Smooth muscle cell (in vitro differentiated cells): ENCODE measurements around the gene RAB3B. TPM values are rescaled to one million over a fixed set of nuclear protein-coding genes. Genes with fewer than 3 reads are reported as not detected.

Experiments
- DNase-seq: peaks from one replicate; lab custom pipeline; 2025; ENCODE audit not compliant: unreplicated experiment; lab: John Stamatoyannopoulos, UW
- H2AFZ ChIP-seq: fragments of 200-600 bp; sonication (generic); 2 replicates; pipeline ENCODE4 v1.6.0; 2016; ENCODE audit warnings: antibody characterized with exemption, low read depth, mild to moderate bottlenecking
- H3F3A ChIP-seq: fragments of 200-600 bp; sonication (generic); 2 replicates; pipeline ENCODE4 v1.6.0; 2017; ENCODE audit warnings: antibody characterized with exemption, low read depth
- H3K27ac ChIP-seq: fragments of 200-600 bp; sonication (generic); 2 replicates; pipeline ENCODE4 v1.5.1; 2016; ENCODE audit warnings: low read depth, mild to moderate bottlenecking
- H3K27me3 ChIP-seq: fragments of 200-600 bp; sonication (generic); 2 replicates; pipeline ENCODE4 v1.6.1; 2016; ENCODE audit warnings: low read depth, mild to moderate bottlenecking
- H3K36me3 ChIP-seq: fragments of 200-600 bp; sonication (generic); 2 replicates; pipeline ENCODE4 v1.5.1; 2016; ENCODE audit warnings: low read depth
- H3K4me1 ChIP-seq: fragments of 200-600 bp; sonication (generic); 2 replicates; pipeline ENCODE4 v1.5.1; 2016; ENCODE audit warnings: low read depth
- H3K4me2 ChIP-seq: fragments of 200-600 bp; sonication (generic); 2 replicates; pipeline ENCODE4 v1.6.0; 2016; ENCODE audit warnings: mild to moderate bottlenecking
- H3K4me3 ChIP-seq: fragments of 200-600 bp; sonication (generic); 2 replicates; pipeline ENCODE4 v1.5.1; 2016; ENCODE audit warnings: mild to moderate bottlenecking
- H3K79me2 ChIP-seq: fragments of 200-600 bp; sonication (generic); 2 replicates; pipeline ENCODE4 v1.6.0; 2016; ENCODE audit warnings: low read depth, mild to moderate bottlenecking
- H3K9ac ChIP-seq: fragments of 200-600 bp; sonication (generic); 2 replicates; pipeline ENCODE4 v1.6.0; 2016; ENCODE audit warnings: low read depth
- H3K9me3 ChIP-seq: fragments of 200-600 bp; sonication (generic); replicated peaks from 2 replicates; pipeline ENCODE4 v1.5.1; 2016; ENCODE audit warnings: low read depth
- H4K20me1 ChIP-seq: fragments of 200-600 bp; sonication (generic); 2 replicates; pipeline ENCODE4 v1.6.0; 2016; ENCODE audit warnings: low read depth
- CTCF ChIP-seq: fragments of 200-600 bp; sonication (generic); IDR thresholded peaks from 2 replicates; pipeline ENCODE4 v1.5.1; 2017; ENCODE audit warnings: borderline replicate concordance, mild to moderate bottlenecking, antibody characterized with exemption; ENCODE audit not compliant: insufficient read depth, poor library complexity, severe bottlenecking
- WGBS: methylation state at CpG from one replicate; pipeline ENCODE4 v1.1.7; 2016; ENCODE audit warnings: low lambda C conversion rate; 5-methylcytosine and 5-hydroxymethylcytosine counted together
- polyA plus RNA-seq: library from polyadenylated mRNA; unstranded; fragments of >200 nt; fragmentation: Nextera tagmentation; extraction: Ambion mirVana; gene quantifications from 2 replicates; pipeline ENCODE4 v1.2.1, GENCODE V29; 2016
- total RNA-seq: library from RNA; depleted of rRNA; stranded (reverse); fragments of >200 nt; gene quantifications from 2 replicates; pipeline ENCODE4 v1.2.3, GENCODE V29; 2014

The RAB3B gene
- total and polyA plus RNA-seq, 2 experiments from 2014 or later: 3.5 to 9.3 TPM

GRCh38 chr1:51920130-51920529 lies 70.4 kb downstream of the RAB3B start:
- no peak overlapping the region for H3K4me3 ChIP-seq
- peaks cover 22% of the 10 kb centered on the region for H3K4me1 ChIP-seq
- no peak overlapping the region for H3K9ac ChIP-seq
- no peak for DNase-seq
- no peak overlapping the region for H3K27ac ChIP-seq
- WGBS: 80% methylated on average over 5 of the region's 5 CpGs
- no peaks in the 10 kb centered on the region for H3F3A ChIP-seq
- no peaks in the 10 kb centered on the region for H4K20me1 ChIP-seq
- no peak overlapping the region for H2AFZ ChIP-seq
- no peaks in the 10 kb centered on the region for H3K36me3 ChIP-seq
- H3K27me3 ChIP-seq: no peaks in the 10 kb centered on the region
- no peaks in the 10 kb centered on the region for H3K9me3 ChIP-seq
- no peak for TF ChIP-seq CTCF
- H3K79me2 ChIP-seq: no peaks in the 10 kb centered on the region
- H3K4me2 ChIP-seq: no peak overlapping the region

- Histone ChIP-seq H3K4me1 (peaks cover 22% of the 10 kb centered on the region), H3K79me2 (no peaks in the 10 kb centered on the region), H3K9me3 (no peaks in the 10 kb centered on the region), H3K27ac (no peak overlapping the region), H3K27me3 (no peaks in the 10 kb centered on the region), H3K4me2 (no peak overlapping the region), H3K4me3 (no peak overlapping the region), H2AFZ (no peak overlapping the region), H4K20me1 (no peaks in the 10 kb centered on the region), H3K36me3 (no peaks in the 10 kb centered on the region), H3K9ac (no peak overlapping the region), H3F3A (no peaks in the 10 kb centered on the region)
- no peak for DNase-seq
- 92% methylated on average over 10 of the region's 10 CpGs for WGBS
- TF ChIP-seq CTCF: no peak
Measured at GRCh38 chr1:51919684-51920083, 70.8 kb downstream of the RAB3B start.

- Histone ChIP-seq H3K9me3 (no peaks in the 10 kb centered on the region), H3K9ac (no peak overlapping the region), H3F3A (no peaks in the 10 kb centered on the region), H3K4me2 (no peak overlapping the region), H3K27ac (no peak overlapping the region), H4K20me1 (no peaks in the 10 kb centered on the region), H3K36me3 (no peaks in the 10 kb centered on the region), H3K79me2 (no peaks in the 10 kb centered on the region), H2AFZ (no peak overlapping the region), H3K4me1 (peaks cover 19% of the 10 kb centered on the region), H3K27me3 (no peaks in the 10 kb centered on the region), H3K4me3 (no peak overlapping the region)
- no peak for DNase-seq
- 80% methylated on average over 5 of the region's 5 CpGs for WGBS
- TF ChIP-seq CTCF: no peak
Measured at GRCh38 chr1:51916587-51917405, 73.7 kb downstream of the RAB3B start.

GRCh38 chr1:51915951-51916350 lies 74.5 kb downstream of the RAB3B start:
- Histone ChIP-seq H3K27me3 (no peaks in the 10 kb centered on the region), H3K79me2 (no peaks in the 10 kb centered on the region), H3K4me1 (peaks cover 14% of the 10 kb centered on the region), H3F3A (no peaks in the 10 kb centered on the region), H2AFZ (no peak overlapping the region), H3K36me3 (no peaks in the 10 kb centered on the region), H4K20me1 (no peaks in the 10 kb centered on the region), H3K4me2 (no peak overlapping the region), H3K27ac (no peak overlapping the region), H3K9ac (no peak overlapping the region), H3K9me3 (no peaks in the 10 kb centered on the region), H3K4me3 (no peak overlapping the region)
- TF ChIP-seq CTCF: no peak
- 97% methylated on average over 3 of the region's 3 CpGs for WGBS
- DNase-seq: no peak
